Endothelial cell of umbilical vein (primary cell): ENCODE measurements around the gene TIMM10B. TPM values are rescaled to one million over a fixed set of nuclear protein-coding genes. Genes with fewer than 3 reads are reported as not detected.
A peak's percentile ranks its signal among the peaks of the same experiment; 100 is the strongest.

Source experiments
- BruUV-seq: library from RNA; stranded (reverse); fragments of 400-500 nt; replicated peaks from 2 replicates; lab custom pipeline; 2021; lab: Mats Ljungman, UMichigan
- CTCF ChIA-PET: fragments of 300-600, 350-600 bp; sonication (Branson Sonifier 250); formaldehyde crosslinking; loops from one replicate; lab custom pipeline; 2021; ENCODE audit warnings: antibody characterized with exemption, inconsistent platforms; lab: Charles Lee
- POLR2A ChIA-PET: fragments of 300-600, 350-600 bp; sonication (Branson Sonifier 250); formaldehyde crosslinking; loops from one replicate; lab custom pipeline; 2021; ENCODE audit warnings: antibody characterized with exemption, inconsistent platforms; lab: Charles Lee
- DNase-seq: peaks from one replicate; pipeline ENCODE4 v3.0.0-alpha.2; 2011; ENCODE audit warnings: low read depth, low spot score
- FAIRE-seq: peaks from 2 replicates; lab custom pipeline; 2011; peaks lifted over from hg19 to GRCh38; lab: Jason Lieb, UNC
- H2AFZ ChIP-seq: 2 replicates; pipeline ENCODE4 v1.6.0; 2012; ENCODE audit warnings: low read depth, low read length, control low read depth, inconsistent platforms
- H3K27ac ChIP-seq: 2 replicates; pipeline ENCODE4 v1.5.1; 2011; ENCODE audit warnings: low read depth, mild to moderate bottlenecking, control low read depth, low read length, moderate library complexity; ENCODE audit not compliant: insufficient read depth
- H3K27me3 ChIP-seq, 2 experiments: 2 replicates each; pipeline versions ENCODE4 v1.6.0 to v1.6.1; 2011; ENCODE audit warnings: low read length in 2 of 2, mixed read lengths in 1 of 2; ENCODE audit not compliant: control insufficient read depth in 2 of 2, insufficient read depth in 2 of 2
- H3K36me3 ChIP-seq, 2 experiments: 2 replicates in 1 of 2; 3 replicates in 1 of 2; pipeline ENCODE4 v1.5.1; 2011; ENCODE audit warnings: low read length in 2 of 2, mild to moderate bottlenecking in 1 of 2, moderate library complexity in 1 of 2; ENCODE audit not compliant: control insufficient read depth in 2 of 2, insufficient read depth in 2 of 2; ENCODE audit errors: extremely low read depth in 1 of 2
- H3K4me1 ChIP-seq: 3 replicates; pipeline ENCODE4 v1.5.1; 2011; ENCODE audit warnings: mild to moderate bottlenecking, low read length; ENCODE audit not compliant: control insufficient read depth, insufficient read depth; ENCODE audit errors: extremely low read depth
- H3K4me2 ChIP-seq: 2 replicates; pipeline ENCODE4 v1.6.1; 2011; ENCODE audit warnings: low read length, control low read depth, mixed read lengths; ENCODE audit not compliant: insufficient read depth
- H3K4me3 ChIP-seq, 3 experiments: fragments of 200-600 bp in 1 of 3; sonication (generic), shearing (Covaris generic) in 1 of 3; replicated peaks in 1 of 3; 2 replicates each; pipeline ENCODE4 v1.5.1; 2011 to 2016; ENCODE audit warnings: control low read depth in 3 of 3, low read length in 3 of 3, mild to moderate bottlenecking in 2 of 3, inconsistent platforms in 1 of 3, low read depth in 1 of 3, moderate library complexity in 1 of 3; ENCODE audit not compliant: insufficient read depth in 1 of 3
- H3K79me2 ChIP-seq: 2 replicates; pipeline ENCODE4 v1.6.0; 2012; ENCODE audit warnings: low read length, inconsistent platforms; ENCODE audit not compliant: control insufficient read depth, insufficient read depth
- H3K9ac ChIP-seq: replicated peaks from 2 replicates; pipeline ENCODE3; 2011; ENCODE audit warnings: low read length, control low read depth; ENCODE audit not compliant: insufficient read depth; ENCODE audit errors: extremely low read depth
- H3K9me1 ChIP-seq: replicated peaks from 3 replicates; pipeline ENCODE4 v1.6.0; 2011; ENCODE audit warnings: mild to moderate bottlenecking, low read length; ENCODE audit not compliant: control insufficient read depth, insufficient read depth; ENCODE audit errors: extremely low read depth
- H3K9me3 ChIP-seq: replicated peaks from 2 replicates; pipeline ENCODE4 v1.5.1; 2012; ENCODE audit warnings: low read length, inconsistent platforms; ENCODE audit not compliant: control insufficient read depth, insufficient read depth
- H4K20me1 ChIP-seq: replicated peaks from 2 replicates; pipeline ENCODE3; 2011; ENCODE audit warnings: mild to moderate bottlenecking, low read length; ENCODE audit not compliant: control insufficient read depth, insufficient read depth; ENCODE audit errors: extremely low read depth
- CTCF ChIP-seq, 2 donors: IDR thresholded peaks; 1 replicate in 1 of 2; 2 replicates in 1 of 2; pipeline ENCODE4 v1.5.1; 2011; ENCODE audit warnings: low read length in 2 of 2, mild to moderate bottlenecking in 2 of 2, moderate library complexity in 2 of 2, control low read depth in 1 of 2, inconsistent platforms in 1 of 2, low read depth in 1 of 2; ENCODE audit not compliant: insufficient read depth in 1 of 2; ENCODE audit errors: extremely low read depth in 1 of 2
- FOS ChIP-seq: IDR thresholded peaks from 2 replicates; pipeline ENCODE4 v1.6.1; 2011; ENCODE audit warnings: mild to moderate bottlenecking, low read length, moderate library complexity, borderline replicate concordance; ENCODE audit not compliant: insufficient read depth
- JUN ChIP-seq: IDR thresholded peaks from 2 replicates; pipeline ENCODE4 v1.6.1; 2011; ENCODE audit warnings: borderline replicate concordance, low read depth; ENCODE audit not compliant: insufficient read length, insufficient read depth
- POLR2AphosphoS5 ChIP-seq: IDR thresholded peaks from 2 replicates; pipeline ENCODE4 v1.6.1; 2012; ENCODE audit warnings: low read depth, mild to moderate bottlenecking, control low read depth, low read length, moderate library complexity; ENCODE audit not compliant: insufficient read depth
- dilution Hi-C: fragments of 300-500 bp; cut with MboI; formaldehyde crosslinking; loops from one replicate; pipeline ENCODE4 v1.15.0; 2019; ENCODE audit warnings: low sequenced_read_pairs; ENCODE audit not compliant: extremely low pct_ligation_motif_present
- intact Hi-C: fragments of 100-400 bp; cut with micrococcal nuclease; formaldehyde crosslinking; loops from one replicate; pipeline ENCODE4 v1.10.0; 2022
- polyA plus RNA-seq, 4 experiments: library from polyadenylated mRNA; depleted of rRNA in 3 of 4; stranded (reverse) in 3 of 4; unstranded in 1 of 4; fragments of >200 nt; gene quantifications; 2 replicates each; pipeline versions ENCODE4 v1.2.1 to v1.2.3, GENCODE V29; 2011 to 2012; ENCODE audit warnings: missing spikeins in 1 of 4
- total RNA-seq: library from RNA; stranded (reverse); gene quantifications from 2 replicates; pipeline ENCODE4 v1.2.3, GENCODE V29; 2021

Gene TIMM10B
- total and polyA plus RNA-seq, 2 donors (not counting 3 experiments of a cell fraction or from before 2014, with no cell fraction given) = 31.3 to 36.5 TPM

DNA sequence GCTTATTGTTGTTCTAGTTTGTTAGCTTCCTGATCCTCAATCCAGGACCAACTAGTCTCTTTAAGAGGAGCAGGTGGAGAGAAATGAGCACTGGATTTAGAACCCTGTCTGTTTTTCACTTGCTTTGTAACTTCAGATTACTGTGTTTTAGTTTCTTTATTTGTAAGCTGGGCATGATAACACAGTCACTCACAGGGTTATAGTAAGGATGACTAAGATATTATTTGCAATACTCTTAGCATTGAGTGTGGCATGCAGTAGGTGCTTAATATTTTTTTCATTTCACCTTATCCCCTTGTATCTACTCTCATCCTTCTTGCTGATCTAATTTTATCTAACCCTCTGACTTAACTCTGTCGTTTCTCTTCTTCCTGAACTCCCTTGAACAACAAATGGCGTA is 49.5 kb downstream of the TIMM10B start:
- Histone ChIP-seq H3K27me3 (no peaks in the 10 kb centered on the region), H3K4me2 (no peak overlapping the region), H3K79me2 (no peaks in the 10 kb centered on the region), H3K4me3 (no peak overlapping the region), H3K4me1 (no peaks in the 10 kb centered on the region), H3K27ac (no peak overlapping the region), H3K9me1 (no peaks in the 10 kb centered on the region), H2AFZ (no peak overlapping the region), H3K36me3 (peaks cover 0 to 2% of the 10 kb centered on the region in 2 experiments), H3K9me3 (no peaks in the 10 kb centered on the region), H4K20me1 (no peaks in the 10 kb centered on the region), H3K9ac (no peak overlapping the region)
- TF ChIP-seq POLR2AphosphoS5 (no peak), FOS (no peak)
- intact Hi-C loops (loop anchor here (1.0 to 2.0 kb wide), 8 partner anchors 46 to 226 kb away; partner anchors contain the start of gene MRPL17), dilution Hi-C loops (no loop called here)
- POLR2A ChIA-PET = interaction anchor here (1.1 to 1.6 kb wide), 2 partner anchors 76 to 153 kb away, joined by 3 to 5 read pairs; partner anchors contain the start of gene MRPL17
- no peak for DNase-seq
- BruUV-seq = no TSS peak
- CTCF ChIA-PET = interaction anchor here (0.6 to 6.7 kb wide), 72 partner anchors 8 to 228 kb away, joined by 3 to 122 read pairs (median 6); partner anchors contain the start of genes APBB1, ARFIP2, DCHS1 and ILK
- no peak for FAIRE-seq

- no peak overlapping the region for H3K9ac ChIP-seq
- H3K79me2 ChIP-seq = no peaks in the 10 kb centered on the region
- peaks cover 0 to 2% of the 10 kb centered on the region in 2 experiments for H3K36me3 ChIP-seq
- CTCF ChIA-PET = interaction anchor here (0.6 to 6.7 kb wide), 72 partner anchors 9 to 228 kb away, joined by 3 to 122 read pairs (median 6); partner anchors contain the start of genes APBB1, ARFIP2, DCHS1 and ILK
- peak; percentile 87 for FAIRE-seq
- peak; percentile 75 for DNase-seq
- no peaks in the 10 kb centered on the region for H3K9me1 ChIP-seq
- no peak overlapping the region for H2AFZ ChIP-seq
- POLR2A ChIA-PET = interaction anchor here (1.1 to 1.6 kb wide), 2 partner anchors 75 to 152 kb away, joined by 3 to 5 read pairs; partner anchors contain the start of gene MRPL17
- H3K9me3 ChIP-seq = no peaks in the 10 kb centered on the region
- no peaks in the 10 kb centered on the region for H3K4me1 ChIP-seq
- BruUV-seq = no TSS peak
- intact Hi-C loops = loop anchor here (1.0 to 2.0 kb wide), 8 partner anchors 45 to 226 kb away; partner anchors contain the start of gene MRPL17
- TF ChIP-seq CTCF (IDR thresholded peaks at IDR 0.05; ENCODE audit: extremely low read depth in 1 of 2, insufficient read depth in 1 of 2, low read depth in 1 of 2, low read length in 2 of 2) = peak; percentile 63 to 70
- no peak for TF ChIP-seq JUN
- no peak overlapping the region for H3K4me3 ChIP-seq
- H4K20me1 ChIP-seq = no peaks in the 10 kb centered on the region
- no peak overlapping the region for H3K4me2 ChIP-seq
- dilution Hi-C loops = no loop called here
- H3K27ac ChIP-seq = no peak overlapping the region
- H3K27me3 ChIP-seq = no peaks in the 10 kb centered on the region
These were observed 50.0 kb downstream of the TIMM10B start for GRCh38 chr11:6531267-6531752.

Other genes with a start within 250 kb of the TIMM10B start
- 21.3 and 23.0 TPM in 2 replicates for gene FHIP1B, start 246.9 kb upstream of the TIMM10B start, total RNA-seq
- gene FHIP1B, start 246.9 kb upstream of the TIMM10B start, polyA plus RNA-seq = 50.1 and 61.5 TPM in 2 replicates
- gene CNGA4, start 242.4 kb upstream of the TIMM10B start, total RNA-seq = not detected in 2 replicates
- 0.11 TPM in 1 of 2 replicates, not detected in the other for gene CNGA4, start 242.4 kb upstream of the TIMM10B start, polyA plus RNA-seq
- gene CCKBR, start 221.7 kb upstream of the TIMM10B start, total RNA-seq = not detected in 2 replicates
- gene CCKBR, start 221.7 kb upstream of the TIMM10B start, polyA plus RNA-seq = not detected in 2 replicates
- gene CAVIN3, start 161.0 kb upstream of the TIMM10B start, total RNA-seq = 153 and 164 TPM in 2 replicates
- 221 and 241 TPM in 2 replicates for gene CAVIN3, start 161.0 kb upstream of the TIMM10B start, polyA plus RNA-seq
- gene SMPD1, start 91.0 kb upstream of the TIMM10B start, total RNA-seq = 51.9 and 58.9 TPM in 2 replicates
- 93.6 and 105 TPM in 2 replicates for gene SMPD1, start 91.0 kb upstream of the TIMM10B start, polyA plus RNA-seq
- 44.3 and 48.0 TPM in 2 replicates for gene APBB1, start 62.4 kb upstream of the TIMM10B start, total RNA-seq
- gene APBB1, start 62.4 kb upstream of the TIMM10B start, polyA plus RNA-seq = 63.5 and 63.8 TPM in 2 replicates
- 1.3 and 2.1 TPM in 2 replicates for gene HPX, start 40.5 kb upstream of the TIMM10B start, total RNA-seq
- 1.5 and 1.6 TPM in 2 replicates for gene HPX, start 40.5 kb upstream of the TIMM10B start, polyA plus RNA-seq
- 25.6 and 29.2 TPM in 2 replicates for gene TRIM3, start 7.6 kb upstream of the TIMM10B start, total RNA-seq
- 21.8 and 22.2 TPM in 2 replicates for gene TRIM3, start 7.6 kb upstream of the TIMM10B start, polyA plus RNA-seq
- 46.7 and 48.4 TPM in 2 replicates for gene ARFIP2, start 170 bp upstream of the TIMM10B start, total RNA-seq
- gene ARFIP2, start 170 bp upstream of the TIMM10B start, polyA plus RNA-seq = 62.9 and 64.6 TPM in 2 replicates
- 6.5 and 8.6 TPM in 2 replicates for gene DNHD1, start 15.8 kb downstream of the TIMM10B start, total RNA-seq
- 3.7 and 4.4 TPM in 2 replicates for gene DNHD1, start 15.8 kb downstream of the TIMM10B start, polyA plus RNA-seq
- gene RRP8, start 122.1 kb downstream of the TIMM10B start, total RNA-seq = 19.4 and 23.3 TPM in 2 replicates
- gene RRP8, start 122.1 kb downstream of the TIMM10B start, polyA plus RNA-seq = 6.4 and 7.2 TPM in 2 replicates
- 221 and 233 TPM in 2 replicates for gene ILK, start 122.3 kb downstream of the TIMM10B start, total RNA-seq
- 296 and 299 TPM in 2 replicates for gene ILK, start 122.3 kb downstream of the TIMM10B start, polyA plus RNA-seq
- gene TAF10, start 130.7 kb downstream of the TIMM10B start, total RNA-seq = 86.2 and 105 TPM in 2 replicates
- gene TAF10, start 130.7 kb downstream of the TIMM10B start, polyA plus RNA-seq = 149 and 208 TPM in 2 replicates
- gene TPP1, start 137.9 kb downstream of the TIMM10B start, total RNA-seq = 101 and 124 TPM in 2 replicates
- 219 and 224 TPM in 2 replicates for gene TPP1, start 137.9 kb downstream of the TIMM10B start, polyA plus RNA-seq
- gene DCHS1, start 174.3 kb downstream of the TIMM10B start, total RNA-seq = 73.0 and 73.1 TPM in 2 replicates
- gene DCHS1, start 174.3 kb downstream of the TIMM10B start, polyA plus RNA-seq = 56.2 and 64.2 TPM in 2 replicates
- 86.8 and 87.2 TPM in 2 replicates for gene MRPL17, start 201.8 kb downstream of the TIMM10B start, total RNA-seq
- gene MRPL17, start 201.8 kb downstream of the TIMM10B start, polyA plus RNA-seq = 61.7 and 67.6 TPM in 2 replicates